B cell (primary cell): ENCODE measurements around the gene GABPB2. TPM values are rescaled to one million over a fixed set of nuclear protein-coding genes. Genes with fewer than 3 reads are reported as not detected.

Experiments used
- ATAC-seq: fragments of 200-7000 bp; cut with Tn5 transposase; one replicate; pipeline ENCODE4 v1.10.0; 2021; ENCODE audit warnings: low read depth, mild to moderate bottlenecking, moderate number of reproducible peaks, moderate library complexity
- CTCF ChIA-PET: fragments of 350-600 bp; sonication (Branson Sonifier 250); formaldehyde crosslinking; loops from one replicate; lab custom pipeline; 2021; ENCODE audit warnings: antibody characterized with exemption, inconsistent platforms; lab: Charles Lee
- POLR2A ChIA-PET: fragments of 350-600 bp; sonication (Branson Sonifier 250); formaldehyde crosslinking; loops from one replicate; lab custom pipeline; 2021; ENCODE audit warnings: antibody characterized with exemption; lab: Charles Lee
- DNase-seq: peaks from one replicate; pipeline ENCODE4 v3.0.0; 2013
- H2AFZ ChIP-seq: 2 replicates; pipeline ENCODE4 v1.6.1; 2012; ENCODE audit warnings: mild to moderate bottlenecking, low read depth, low read length; ENCODE audit not compliant: insufficient read depth, poor library complexity, severe bottlenecking
- H3K27ac ChIP-seq, 2 donors: 1 replicate in 1 of 2; 2 replicates in 1 of 2; pipeline ENCODE4 v1.5.1; 2012 to 2013; ENCODE audit warnings: low read length in 2 of 2, mild to moderate bottlenecking in 2 of 2, moderate library complexity in 1 of 2
- H3K27me3 ChIP-seq, 4 experiments: fragments of 200-600 bp in 1 of 4; sonication (generic) in 1 of 4; replicated peaks in 1 of 4; 1 replicate in 2 of 4; 2 replicates in 2 of 4; pipeline versions ENCODE4 v1.6.1 to v1.7.0; 2013 to 2016; ENCODE audit warnings: low read length in 3 of 4, mild to moderate bottlenecking in 2 of 4, mixed read lengths in 1 of 4, moderate library complexity in 1 of 4; ENCODE audit not compliant: insufficient read depth in 4 of 4, control insufficient read depth in 3 of 4; ENCODE audit errors: control extremely low read depth in 1 of 4
- H3K36me3 ChIP-seq, 2 experiments: replicated peaks in 1 of 2; 1 replicate in 1 of 2; 2 replicates in 1 of 2; pipeline versions ENCODE4 v1.6.1 to v1.7.1; 2013; ENCODE audit warnings: low read length in 1 of 2; ENCODE audit not compliant: insufficient read depth in 2 of 2, control insufficient read depth in 1 of 2; ENCODE audit errors: control extremely low read depth in 1 of 2, extremely low read depth in 1 of 2
- H3K4me1 ChIP-seq, 2 donors: fragments of 200-600 bp in 1 of 2; sonication (generic) in 1 of 2; 1 replicate in 1 of 2; 2 replicates in 1 of 2; pipeline versions ENCODE4 v1.5.1 to v1.6.1; 2013 to 2017; ENCODE audit warnings: low read length in 2 of 2; ENCODE audit not compliant: control insufficient read depth in 2 of 2, insufficient read depth in 2 of 2
- H3K4me2 ChIP-seq: replicated peaks from 2 replicates; pipeline ENCODE3; 2012; ENCODE audit warnings: mild to moderate bottlenecking, low read depth, low read length; ENCODE audit not compliant: poor library complexity, severe bottlenecking
- H3K4me3 ChIP-seq, 5 experiments: fragments of 200-600 bp in 1 of 5; sonication (generic) in 1 of 5; 1 replicate in 3 of 5; 2 replicates in 2 of 5; pipeline versions ENCODE4 v1.5.1 to v1.7.0; 2011 to 2016; ENCODE audit warnings: low read length in 4 of 5, mild to moderate bottlenecking in 4 of 5, low read depth in 2 of 5, control low read depth in 1 of 5, moderate library complexity in 1 of 5; ENCODE audit not compliant: insufficient read depth in 1 of 5; ENCODE audit errors: control extremely low read depth in 1 of 5, extremely low read depth in 1 of 5
- H3K79me2 ChIP-seq: fragments of 200-600 bp; sonication (generic); one replicate; pipeline ENCODE4 v1.6.0; 2016; ENCODE audit warnings: low read length; ENCODE audit not compliant: control insufficient read depth, insufficient read depth
- H3K9ac ChIP-seq: fragments of 200-600 bp; sonication (generic); 2 replicates; pipeline ENCODE4 v1.6.1; 2017; ENCODE audit warnings: mild to moderate bottlenecking, low read length, moderate library complexity
- H3K9me3 ChIP-seq, 3 donors: one replicate each; pipeline versions ENCODE4 v1.6.1 to v1.7.1; 2013; ENCODE audit warnings: low read length in 2 of 3; ENCODE audit not compliant: control insufficient read depth in 2 of 3, insufficient read depth in 1 of 3; ENCODE audit errors: control extremely low read depth in 1 of 3
- H4K20me1 ChIP-seq: 2 replicates; pipeline ENCODE4 v1.6.0; 2012; ENCODE audit warnings: mild to moderate bottlenecking, low read length; ENCODE audit not compliant: insufficient read depth, control insufficient read depth, poor library complexity, severe bottlenecking
- H3K27ac Mint-ChIP-seq: one replicate; pipeline ENCODE4 v1.8.0; 2021; ENCODE audit warnings: mixed read lengths
- H3K27me3 Mint-ChIP-seq: one replicate; pipeline ENCODE4 v1.8.0; 2021; ENCODE audit warnings: mixed read lengths
- H3K4me1 Mint-ChIP-seq: one replicate; pipeline ENCODE4 v1.8.0; 2021; ENCODE audit warnings: mixed read lengths
- H3K4me3 Mint-ChIP-seq: one replicate; pipeline ENCODE4 v1.8.0; 2021; ENCODE audit warnings: mixed read lengths
- H3K9me3 Mint-ChIP-seq: one replicate; pipeline ENCODE4 v1.8.0; 2022; ENCODE audit warnings: mixed read lengths; ENCODE audit not compliant: insufficient read depth
- EZH2 ChIP-seq: IDR thresholded peaks from 2 replicates; pipeline ENCODE4 v1.6.1; 2012; ENCODE audit warnings: borderline replicate concordance, low read depth, mild to moderate bottlenecking, moderate library complexity, low read length; ENCODE audit not compliant: insufficient read depth, poor library complexity, severe bottlenecking
- WGBS: methylation state at CpG from one replicate; pipeline ENCODE4 v1.1.5; 2013; ENCODE audit warnings: missing lambda C conversion rate; ENCODE audit not compliant: insufficient coverage; 5-methylcytosine and 5-hydroxymethylcytosine counted together
- intact Hi-C: fragments of 100-400 bp; cut with micrococcal nuclease; formaldehyde crosslinking; loops from one replicate; pipeline ENCODE4 v1.10.0; 2022
- polyA plus RNA-seq: library from polyadenylated mRNA; depleted of rRNA; stranded (reverse); fragments of >200 nt; gene quantifications from 2 replicates; pipeline ENCODE4 v1.2.3, GENCODE V29; 2012
- total RNA-seq, 2 donors: library from RNA; stranded (reverse); fragments of 120-200 nt in 1 of 2; gene quantifications; 1 replicate in 1 of 2; 2 replicates in 1 of 2; pipeline versions ENCODE4 v1.2.3 to v1.2.4, GENCODE V29; 2013 to 2022
- TF ChIP-seq, protein P1 (sequence below): fragments of 200-600 bp; IDR thresholded peaks from one replicate; pipeline ENCODE4 v1.8.0; 2022; ENCODE audit warnings: antibody characterized with exemption, mild to moderate bottlenecking

The GABPB2 gene
- total and polyA plus RNA-seq, 2 donors (not counting 1 experiment from before 2014, with no cell fraction given) = 15.1 to 22.4 TPM

DNA sequence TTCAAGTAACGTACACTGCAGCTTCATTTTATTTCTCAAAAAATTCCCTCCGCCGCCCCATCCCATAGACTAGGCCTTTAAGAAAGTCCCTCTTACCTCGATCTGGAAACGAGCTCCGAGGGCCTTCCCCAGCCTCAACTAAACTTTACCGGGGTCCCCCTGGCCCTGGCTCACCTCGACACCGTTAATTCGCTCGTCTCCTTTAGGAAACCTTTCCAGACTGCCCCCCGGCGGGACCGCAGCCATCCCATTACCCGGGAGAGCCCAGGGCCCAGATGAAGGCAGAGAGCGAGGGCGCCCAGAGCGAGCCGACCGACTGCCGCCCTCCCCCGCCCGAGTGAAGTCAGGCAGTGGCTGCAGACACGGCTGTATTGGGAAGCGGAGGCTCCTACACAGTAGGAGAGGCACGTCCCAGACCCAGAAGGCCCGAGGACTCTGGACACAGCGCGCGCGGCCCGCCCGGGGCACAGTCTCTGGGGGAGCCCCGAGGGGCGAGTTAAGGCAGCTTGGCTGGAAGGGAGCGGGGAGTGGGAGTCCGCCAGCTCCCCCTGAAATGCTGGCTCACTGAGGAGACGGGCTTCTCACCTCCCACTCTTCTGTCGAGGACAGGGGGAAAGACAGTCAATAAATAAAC is 61.3 kb downstream of the GABPB2 start:
- ChIA-PET CTCF (interaction anchor here (1.1 to 3.1 kb wide), 6 partner anchors 22 to 158 kb away, joined by 3 to 21 read pairs (median 8); partner anchors contain the start of genes CERS2 and TNFAIP8L2), POLR2A (interaction anchor here (0.8 to 1.2 kb wide), 3 partner anchors 25 to 67 kb away, joined by 3 to 4 read pairs (median 3); partner anchors contain the start of genes PIP5K1A and TNFAIP8L2)
- Histone ChIP-seq H3K4me3 (peak overlapping the region; percentile 39 to 58 (median 50)), H3K4me2 (peak overlapping the region; percentile 76), H3K27ac (no peak overlapping the region), H3K36me3 (no peaks in the 10 kb centered on the region), H3K9ac (peak overlapping the region; percentile 58), H3K27me3 (peaks cover 0 to 4% (median 0%) of the 10 kb centered on the region in 4 experiments), H2AFZ (peak overlapping the region; percentile 82), H4K20me1 (no peaks in the 10 kb centered on the region), H3K4me1 (peaks cover 6 to 15% of the 10 kb centered on the region in 2 donors), H3K79me2 (no peaks in the 10 kb centered on the region), H3K9me3 (no peaks in the 10 kb centered on the region)
- Mint-ChIP-seq H3K4me3 (peak overlapping the region; percentile 89), H3K9me3 (no peaks in the 10 kb centered on the region), H3K27me3 (no peaks in the 10 kb centered on the region), H3K27ac (peak overlapping the region; percentile 92), H3K4me1 (peaks cover 14% of the 10 kb centered on the region)
- ATAC-seq (no peak), DNase-seq (no peak)
- 79% methylated on average over 36 of the region's 39 CpGs for WGBS
- TF ChIP-seq, protein P1, sequence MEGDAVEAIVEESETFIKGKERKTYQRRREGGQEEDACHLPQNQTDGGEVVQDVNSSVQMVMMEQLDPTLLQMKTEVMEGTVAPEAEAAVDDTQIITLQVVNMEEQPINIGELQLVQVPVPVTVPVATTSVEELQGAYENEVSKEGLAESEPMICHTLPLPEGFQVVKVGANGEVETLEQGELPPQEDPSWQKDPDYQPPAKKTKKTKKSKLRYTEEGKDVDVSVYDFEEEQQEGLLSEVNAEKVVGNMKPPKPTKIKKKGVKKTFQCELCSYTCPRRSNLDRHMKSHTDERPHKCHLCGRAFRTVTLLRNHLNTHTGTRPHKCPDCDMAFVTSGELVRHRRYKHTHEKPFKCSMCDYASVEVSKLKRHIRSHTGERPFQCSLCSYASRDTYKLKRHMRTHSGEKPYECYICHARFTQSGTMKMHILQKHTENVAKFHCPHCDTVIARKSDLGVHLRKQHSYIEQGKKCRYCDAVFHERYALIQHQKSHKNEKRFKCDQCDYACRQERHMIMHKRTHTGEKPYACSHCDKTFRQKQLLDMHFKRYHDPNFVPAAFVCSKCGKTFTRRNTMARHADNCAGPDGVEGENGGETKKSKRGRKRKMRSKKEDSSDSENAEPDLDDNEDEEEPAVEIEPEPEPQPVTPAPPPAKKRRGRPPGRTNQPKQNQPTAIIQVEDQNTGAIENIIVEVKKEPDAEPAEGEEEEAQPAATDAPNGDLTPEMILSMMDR = no peak
- no peak for TF ChIP-seq EZH2
- intact Hi-C loops = loop anchor here (1.0 to 2.0 kb wide), 3 partner anchors 14 to 61 kb away; partner anchors contain the start of genes SEMA6C and TNFAIP8L2

DNA sequence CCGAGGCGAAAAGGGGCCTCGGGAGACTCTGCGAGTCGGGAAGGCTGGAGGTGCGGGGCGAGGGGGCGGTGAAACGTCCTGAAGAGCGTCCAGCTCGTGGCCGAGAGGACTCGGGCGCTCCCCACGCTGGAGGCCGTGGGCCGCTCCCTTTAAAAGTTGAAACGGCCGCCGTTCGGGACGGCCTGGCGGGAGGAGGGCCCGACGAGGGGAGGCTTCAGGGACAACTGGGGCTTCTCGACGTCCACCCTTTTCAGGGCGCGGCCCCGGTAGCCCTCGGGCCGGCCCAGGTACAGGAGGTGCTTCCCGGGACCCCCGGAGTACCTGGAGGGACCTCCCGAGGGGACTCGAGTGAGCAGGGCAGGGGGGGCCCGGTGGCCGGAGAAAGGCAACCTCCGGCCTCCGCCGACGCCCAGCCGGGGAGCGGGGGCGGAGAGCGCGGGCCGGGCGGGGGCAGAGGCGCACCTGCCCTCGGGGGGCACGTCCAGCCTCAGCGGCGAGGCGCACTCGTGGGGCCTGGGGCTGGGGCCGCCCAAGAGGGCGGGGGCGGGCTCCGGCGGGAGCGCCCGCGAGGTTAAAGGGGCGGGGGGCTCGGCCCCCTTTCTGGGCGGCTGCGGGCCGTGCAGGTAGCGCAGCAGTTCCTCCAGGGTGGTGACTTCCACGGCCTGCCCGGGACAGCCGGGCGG is 61.9 kb downstream of the GABPB2 start:
- Histone ChIP-seq H2AFZ (no peak overlapping the region), H3K9me3 (no peaks in the 10 kb centered on the region), H3K27ac (no peak overlapping the region), H3K4me2 (peak overlapping the region; percentile 76), H3K79me2 (no peaks in the 10 kb centered on the region), H4K20me1 (no peaks in the 10 kb centered on the region), H3K4me1 (peaks cover 6 to 15% of the 10 kb centered on the region in 2 donors), H3K4me3 (no peak overlapping the region), H3K9ac (no peak overlapping the region), H3K36me3 (no peaks in the 10 kb centered on the region), H3K27me3 (peaks cover 0 to 4% (median 0%) of the 10 kb centered on the region in 4 experiments)
- POLR2A ChIA-PET = no interaction called here
- no peaks in the 10 kb centered on the region for H3K27me3 Mint-ChIP-seq
- no peak for ATAC-seq
- H3K27ac Mint-ChIP-seq = no peak overlapping the region
- TF ChIP-seq, protein P1 = no peak
- TF ChIP-seq EZH2 = no peak
- no peaks in the 10 kb centered on the region for H3K9me3 Mint-ChIP-seq
- WGBS = 98% methylated on average over 60 of the region's 74 CpGs
- H3K4me1 Mint-ChIP-seq = peaks cover 14% of the 10 kb centered on the region
- no peak overlapping the region for H3K4me3 Mint-ChIP-seq
- intact Hi-C loops = no loop called here
- CTCF ChIA-PET = no interaction called here
- DNase-seq = no peak
